ENCODE data around the gene FGFRL1.

Gene FGFRL1, protein sequence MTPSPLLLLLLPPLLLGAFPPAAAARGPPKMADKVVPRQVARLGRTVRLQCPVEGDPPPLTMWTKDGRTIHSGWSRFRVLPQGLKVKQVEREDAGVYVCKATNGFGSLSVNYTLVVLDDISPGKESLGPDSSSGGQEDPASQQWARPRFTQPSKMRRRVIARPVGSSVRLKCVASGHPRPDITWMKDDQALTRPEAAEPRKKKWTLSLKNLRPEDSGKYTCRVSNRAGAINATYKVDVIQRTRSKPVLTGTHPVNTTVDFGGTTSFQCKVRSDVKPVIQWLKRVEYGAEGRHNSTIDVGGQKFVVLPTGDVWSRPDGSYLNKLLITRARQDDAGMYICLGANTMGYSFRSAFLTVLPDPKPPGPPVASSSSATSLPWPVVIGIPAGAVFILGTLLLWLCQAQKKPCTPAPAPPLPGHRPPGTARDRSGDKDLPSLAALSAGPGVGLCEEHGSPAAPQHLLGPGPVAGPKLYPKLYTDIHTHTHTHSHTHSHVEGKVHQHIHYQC

DNA sequence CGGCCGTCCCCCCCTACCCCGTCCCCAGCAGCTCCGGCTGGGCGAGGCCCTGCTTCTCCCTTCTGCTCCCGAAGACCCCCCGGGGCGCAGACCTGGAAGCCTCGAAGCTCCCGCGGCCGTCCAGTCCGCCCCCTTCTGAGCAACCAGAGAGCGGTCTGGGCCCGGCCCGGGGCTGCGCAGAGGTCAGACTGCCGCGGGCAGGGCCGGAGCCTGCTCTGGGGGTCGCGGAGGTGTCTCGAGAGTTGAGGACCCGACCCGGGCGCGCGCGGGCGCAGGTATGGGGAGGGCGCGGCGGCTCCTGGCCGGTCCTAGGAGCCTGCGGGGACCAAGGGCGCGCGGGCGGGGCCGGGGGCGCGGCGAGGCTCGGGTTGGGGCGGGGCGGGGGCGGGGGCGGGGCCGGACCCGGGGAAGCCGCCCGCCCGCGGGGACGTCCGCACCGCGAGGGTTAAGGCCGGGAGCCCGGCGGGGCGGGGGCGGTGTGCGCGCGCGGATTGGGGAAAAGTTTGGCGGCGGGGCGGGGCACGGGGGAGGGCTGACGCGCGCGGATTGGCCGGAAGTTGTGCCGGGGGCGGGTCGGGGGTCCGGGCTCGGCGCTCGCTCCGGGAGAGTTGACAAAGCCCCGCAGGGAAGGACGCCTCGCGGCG lies at the start of gene FGFRL1:
FGFRL1 (plus strand) TSS at position 605 of the 644 bp plus-strand sequence. CDS start 860 bp downstream, outside the sequence.
- no peak for FAIRE-seq

DNA sequence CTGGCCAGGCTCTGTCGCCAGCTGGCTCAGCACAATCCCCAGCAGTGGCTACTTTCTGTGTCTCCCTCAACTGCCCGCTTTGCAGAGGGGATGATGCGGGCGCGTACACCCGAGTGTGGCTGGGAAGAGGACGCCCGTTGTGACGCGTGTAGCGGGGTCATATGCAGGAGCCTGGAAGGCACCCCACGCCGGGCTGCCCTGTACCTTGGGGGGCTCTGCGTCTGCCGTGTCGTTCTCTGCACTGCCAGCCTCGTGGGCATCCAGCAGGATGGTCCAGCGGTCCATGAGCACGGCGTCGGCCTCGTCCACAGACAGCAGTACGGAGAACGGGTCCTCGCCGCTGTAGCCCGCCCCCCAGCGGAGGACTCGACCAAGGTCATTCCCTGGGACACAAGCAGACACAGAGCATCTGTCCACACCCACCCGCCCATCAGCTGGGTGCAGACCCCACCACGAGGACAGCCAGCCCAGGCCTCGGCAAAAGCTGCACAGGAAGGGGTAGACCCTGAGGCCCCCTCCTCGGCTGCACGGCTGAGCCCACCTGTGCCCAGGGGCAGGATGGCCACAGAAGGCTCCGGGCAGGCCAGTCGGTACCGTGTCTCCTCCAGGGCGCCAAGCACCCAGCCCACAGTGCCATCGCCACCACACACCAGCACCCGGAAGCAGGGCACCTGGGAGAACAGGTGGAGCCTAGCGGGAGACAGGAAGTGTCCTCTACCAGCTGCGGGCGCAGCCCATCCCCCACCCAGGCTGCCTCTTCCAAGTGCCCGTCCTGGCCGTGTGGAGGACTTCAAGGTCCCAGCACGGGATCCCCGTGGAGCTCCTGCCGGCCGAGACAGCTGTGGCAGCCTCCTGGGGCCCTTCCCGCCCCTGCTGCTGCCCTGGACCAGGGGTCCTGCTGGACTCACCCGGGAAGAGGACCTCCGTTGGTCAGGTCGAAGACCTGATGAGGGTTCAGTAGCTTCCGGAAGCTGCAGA lies 48.9 kb upstream of the FGFRL1 start:
- FAIRE-seq = no peak

DNA sequence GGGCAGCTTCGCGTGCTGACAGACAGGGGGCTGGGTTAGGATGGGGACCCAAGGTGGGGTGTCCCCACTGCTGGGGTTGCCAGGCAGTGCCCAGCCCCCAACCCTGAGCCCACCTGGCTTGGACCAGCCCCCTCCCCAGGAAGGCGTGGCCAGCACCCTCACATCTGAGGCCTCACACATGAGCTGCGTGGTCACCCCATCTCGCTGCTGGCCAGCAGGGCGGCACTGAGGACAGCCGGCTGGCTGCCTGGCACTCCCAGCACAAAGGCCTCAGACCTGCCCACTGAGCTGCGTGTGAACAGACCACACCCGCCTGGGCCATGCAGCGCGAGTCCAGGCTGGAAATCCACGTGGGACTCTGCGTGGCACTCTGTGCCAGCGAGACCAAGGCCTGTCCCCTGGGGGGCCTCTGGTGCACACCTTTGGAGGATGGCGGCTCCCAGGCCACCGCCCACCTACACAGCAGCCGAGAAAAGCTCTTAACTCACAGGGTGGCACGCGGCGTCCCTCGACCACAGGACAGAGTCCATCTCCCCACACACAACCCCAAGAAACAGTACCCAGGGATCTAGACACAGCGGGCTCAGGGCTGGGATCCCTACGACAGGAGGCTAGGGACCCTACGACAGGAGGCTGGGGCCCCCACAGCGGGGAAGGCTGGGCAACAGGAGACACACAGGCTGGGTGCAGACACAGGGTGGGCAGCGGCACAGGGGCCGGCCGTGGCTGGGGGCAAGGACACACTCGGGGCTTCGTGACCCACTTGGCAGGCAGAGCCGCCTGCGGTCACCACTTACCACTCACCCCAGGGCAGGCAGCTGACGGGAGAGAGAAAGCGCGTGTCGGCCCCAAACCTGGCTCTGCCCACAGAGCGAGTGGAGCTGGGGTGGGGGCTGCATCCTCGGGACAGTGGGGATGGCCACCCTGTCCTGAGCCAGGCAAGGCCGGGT lies 47.9 kb upstream of the FGFRL1 start:
- no peak for FAIRE-seq

GRCh38 chr4:964346-965025 lies 46.9 kb upstream of the FGFRL1 start:
- FAIRE-seq = no peak

DNA sequence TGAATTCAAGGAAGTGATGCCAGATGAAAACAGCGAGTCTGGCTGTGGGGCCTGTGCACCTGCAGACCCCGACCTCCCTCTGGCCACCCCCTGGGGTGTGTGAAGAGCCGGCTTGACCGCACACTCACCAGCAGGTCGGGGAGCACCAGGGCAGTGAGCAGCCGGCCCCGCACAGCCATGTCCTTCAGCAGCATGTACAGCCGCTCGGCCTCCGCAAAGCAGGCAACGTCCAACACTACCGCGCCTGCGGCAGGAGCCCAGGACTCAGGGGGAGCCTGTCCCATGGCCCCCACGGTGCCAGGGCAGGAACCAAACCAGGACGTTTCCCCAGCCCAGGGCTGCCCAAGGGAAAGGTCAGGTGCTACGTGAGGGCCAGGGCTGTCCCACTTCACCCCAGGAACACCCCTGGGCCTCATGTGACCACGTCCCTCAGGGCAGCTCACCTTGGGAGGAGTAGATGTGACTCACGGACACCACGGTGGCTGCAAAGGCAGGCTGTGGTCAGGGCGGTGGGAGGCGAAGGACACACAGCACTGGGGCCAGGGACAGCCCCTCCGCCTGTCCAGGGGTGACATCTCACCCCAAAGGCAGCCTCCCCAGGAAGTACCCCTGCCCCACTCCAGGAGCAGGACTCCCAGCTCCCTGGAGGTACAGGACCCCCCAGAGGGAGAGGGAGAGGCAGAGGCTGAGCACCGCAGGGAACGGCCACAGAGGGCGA lies 46.2 kb upstream of the FGFRL1 start:
- FAIRE-seq = no peak

GRCh38 chr4:965766-966134 lies 45.7 kb upstream of the FGFRL1 start:
- no peak for FAIRE-seq

- FAIRE-seq = no peak
These were observed 44.9 kb upstream of the FGFRL1 start for GRCh38 chr4:966266-967112.

GRCh38 chr4:967113-968104 lies 44.0 kb upstream of the FGFRL1 start:
- FAIRE-seq = no peak

- FAIRE-seq = no peak
These were observed 43.2 kb upstream of the FGFRL1 start for GRCh38 chr4:968221-968620.

DNA sequence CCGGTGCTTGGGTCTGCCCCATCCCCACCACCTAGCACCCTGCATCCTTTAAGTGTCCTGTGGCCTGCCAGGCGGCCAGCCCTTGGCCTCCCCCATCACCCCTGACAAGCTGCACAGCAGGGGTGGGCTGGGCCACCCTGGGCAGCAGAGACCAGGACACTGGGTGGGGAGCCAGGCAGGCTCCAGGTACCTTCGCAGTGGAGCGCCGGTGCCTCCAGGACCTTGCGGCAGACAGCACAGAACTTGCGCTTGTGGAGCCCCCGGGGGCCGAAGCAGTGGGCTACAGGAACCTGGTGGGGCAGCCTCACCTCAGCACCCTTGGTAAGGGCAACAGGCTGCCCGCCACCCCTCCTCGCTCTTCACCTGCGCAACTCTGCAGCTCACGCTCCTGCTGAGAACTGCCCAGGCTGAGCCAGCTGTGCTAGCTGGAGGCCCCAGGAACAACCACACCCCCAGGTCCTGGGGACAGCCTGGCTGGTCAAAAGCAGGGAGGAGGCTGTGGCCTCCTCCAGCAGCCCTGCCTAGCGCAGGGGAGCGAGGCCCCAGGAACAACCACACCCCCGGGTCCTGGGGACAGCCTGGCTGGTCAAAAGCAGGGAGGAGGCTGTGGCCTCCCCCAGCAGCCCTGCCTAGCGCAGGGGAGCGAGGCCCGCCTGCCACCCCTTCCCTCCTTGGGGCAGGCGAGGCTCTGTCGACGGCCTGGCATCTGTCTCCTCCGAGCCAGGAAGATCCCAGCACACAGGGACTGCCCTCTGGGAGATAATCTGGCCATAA lies 42.6 kb upstream of the FGFRL1 start:
- no peak for FAIRE-seq

GRCh38 chr4:970046-970745 lies 41.2 kb upstream of the FGFRL1 start:
- no peak for FAIRE-seq

GRCh38 chr4:970854-971520 lies 40.4 kb upstream of the FGFRL1 start:
- FAIRE-seq = no peak

DNA sequence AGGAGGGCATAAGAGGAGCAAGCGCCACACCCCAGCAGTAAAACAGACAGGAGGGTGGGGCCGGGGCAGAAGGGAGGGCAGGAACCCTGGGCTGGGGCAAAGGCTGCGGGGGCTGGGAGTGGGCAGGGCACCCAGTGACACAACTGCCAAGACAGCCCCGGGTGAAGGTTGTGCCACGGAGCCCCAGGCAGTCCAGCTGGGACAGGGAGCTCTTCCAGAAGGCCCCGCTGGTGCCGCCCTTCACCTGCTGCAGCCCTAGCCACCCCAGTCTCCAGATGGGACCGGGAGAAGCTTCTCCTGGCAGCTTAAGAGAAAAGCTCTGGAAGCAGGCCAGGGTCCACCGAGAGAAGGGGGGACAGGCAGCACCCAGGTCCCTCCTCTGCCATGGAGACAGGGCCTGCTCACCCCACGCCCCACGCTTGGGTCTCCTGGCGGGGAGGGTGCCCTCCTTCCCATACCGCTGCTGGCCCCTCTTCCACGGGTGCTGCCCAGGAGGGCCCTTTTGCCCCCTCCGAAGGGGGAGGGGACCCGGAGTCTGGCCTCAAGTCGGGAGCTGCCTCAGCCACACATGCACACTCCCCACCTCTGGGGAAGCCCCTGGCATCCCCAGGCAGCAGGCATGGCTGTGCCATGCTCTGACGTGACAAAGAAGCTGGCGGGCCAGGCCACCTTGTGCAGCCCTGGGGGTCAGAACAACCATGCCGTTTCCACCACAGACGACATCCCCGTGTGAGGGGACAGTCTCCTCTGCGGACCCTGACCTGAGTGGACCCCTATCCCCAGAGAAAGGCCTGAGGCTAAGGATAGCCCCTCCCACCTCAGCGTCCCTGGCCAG lies 39.5 kb upstream of the FGFRL1 start:
- FAIRE-seq = no peak

DNA sequence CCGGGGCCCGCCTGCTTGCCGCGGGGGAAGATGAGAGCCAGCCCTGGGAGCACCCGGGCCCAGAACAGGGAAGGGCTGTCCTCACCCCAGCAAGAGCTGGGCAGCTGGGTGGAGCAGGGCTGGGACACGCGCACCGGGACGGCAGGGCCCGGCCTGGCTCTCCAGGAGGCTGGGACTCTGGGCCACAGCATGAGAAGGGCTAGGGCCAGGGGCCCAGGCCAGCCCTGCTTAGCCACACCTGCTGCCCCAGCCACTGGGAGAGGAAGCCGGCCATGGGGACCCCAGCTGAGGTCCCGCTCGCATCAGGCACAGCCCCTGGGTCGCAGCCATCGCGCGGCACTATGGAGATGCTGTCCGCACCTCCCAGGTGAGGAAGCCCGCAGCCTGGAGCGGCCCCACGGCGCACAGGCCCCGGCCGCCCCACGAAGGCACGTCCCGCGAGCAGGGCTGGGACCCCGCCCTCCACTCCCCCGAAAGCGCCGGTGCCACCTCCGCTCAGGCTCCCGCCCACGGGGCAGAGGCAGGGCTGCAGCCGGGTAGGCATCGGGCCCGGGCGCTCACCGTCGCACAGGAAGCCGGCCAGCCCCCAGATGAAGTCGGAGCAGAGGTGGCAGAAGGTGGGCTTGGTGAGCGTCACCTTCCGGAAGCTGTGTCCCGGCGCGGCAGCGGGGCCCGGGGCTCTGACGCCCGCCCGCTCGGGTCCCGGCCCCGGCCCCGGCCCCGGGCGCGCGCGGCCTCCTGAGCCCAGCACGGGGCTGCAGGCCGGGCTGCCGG lies 38.6 kb upstream of the FGFRL1 start:
- no peak for FAIRE-seq
